GM12878 (cell line): Measurements from ENCODE around the gene BCKDHB.

Experiments
- BCL11A ChIP-seq: IDR thresholded peaks from 2 replicates; pipeline ENCODE4 v1.6.1; 2011; ENCODE audit warnings: low read depth, low read length
- CTCF ChIP-seq, 3 experiments: IDR thresholded peaks in 2 of 3; conservative IDR thresholded peaks in 1 of 3; 2 replicates each; pipeline ENCODE4 v1.5.1; 2011; ENCODE audit warnings: low read depth in 3 of 3, low read length in 3 of 3, mild to moderate bottlenecking in 3 of 3, control low read depth in 2 of 3, moderate library complexity in 2 of 3, inconsistent platforms in 1 of 3, mixed read lengths in 1 of 3; ENCODE audit not compliant: control insufficient read depth in 2 of 3, insufficient read depth in 1 of 3; ENCODE audit errors: extremely low read depth in 1 of 3
- ESRRA ChIP-seq: IDR thresholded peaks from 2 replicates; pipeline ENCODE4 v1.6.1; 2012; ENCODE audit warnings: mild to moderate bottlenecking, low read length, improper control_type of control experiment
- POLR2A ChIP-seq: IDR thresholded peaks from 2 replicates; pipeline ENCODE4 v1.6.1; 2011; ENCODE audit warnings: low read depth, mild to moderate bottlenecking, low read length
- RAD51 ChIP-seq: fragments of 450-650 bp; IDR thresholded peaks from 2 replicates; pipeline ENCODE4 v1.6.1; 2016; ENCODE audit warnings: moderate library complexity, mild to moderate bottlenecking, inconsistent platforms
- RFX5 ChIP-seq: IDR thresholded peaks from 2 replicates; pipeline ENCODE4 v1.6.1; 2011; ENCODE audit warnings: low read depth, low read length, improper control_type of control experiment
- ZNF274 ChIP-seq: IDR thresholded peaks from one replicate; pipeline ENCODE4 v1.8.0; 2011; ENCODE audit not compliant: insufficient read length, insufficient read depth
- TF ChIP-seq, protein P1 (sequence below): fragments of 450-650 bp; IDR thresholded peaks from 2 replicates; pipeline ENCODE4 v1.6.1; 2017; ENCODE audit warnings: mild to moderate bottlenecking

GRCh38 chr6:80328652-80329051, 222.2 kb downstream of the BCKDHB start:
- TF ChIP-seq ESRRA = no peak
- no peak for TF ChIP-seq RAD51
- TF ChIP-seq ZNF274 = no peak
- TF ChIP-seq CTCF (IDR thresholded peaks at IDR 0.05 in 2 of 3, conservative IDR thresholded peaks at IDR 0.05 in 1 of 3; ENCODE audit: control insufficient read depth in 2 of 3, extremely low read depth in 1 of 3, insufficient read depth in 1 of 3, low read depth in 3 of 3, low read length in 3 of 3) = no peak
- no peak for TF ChIP-seq BCL11A
- TF ChIP-seq POLR2A = no peak
- TF ChIP-seq, protein P1, sequence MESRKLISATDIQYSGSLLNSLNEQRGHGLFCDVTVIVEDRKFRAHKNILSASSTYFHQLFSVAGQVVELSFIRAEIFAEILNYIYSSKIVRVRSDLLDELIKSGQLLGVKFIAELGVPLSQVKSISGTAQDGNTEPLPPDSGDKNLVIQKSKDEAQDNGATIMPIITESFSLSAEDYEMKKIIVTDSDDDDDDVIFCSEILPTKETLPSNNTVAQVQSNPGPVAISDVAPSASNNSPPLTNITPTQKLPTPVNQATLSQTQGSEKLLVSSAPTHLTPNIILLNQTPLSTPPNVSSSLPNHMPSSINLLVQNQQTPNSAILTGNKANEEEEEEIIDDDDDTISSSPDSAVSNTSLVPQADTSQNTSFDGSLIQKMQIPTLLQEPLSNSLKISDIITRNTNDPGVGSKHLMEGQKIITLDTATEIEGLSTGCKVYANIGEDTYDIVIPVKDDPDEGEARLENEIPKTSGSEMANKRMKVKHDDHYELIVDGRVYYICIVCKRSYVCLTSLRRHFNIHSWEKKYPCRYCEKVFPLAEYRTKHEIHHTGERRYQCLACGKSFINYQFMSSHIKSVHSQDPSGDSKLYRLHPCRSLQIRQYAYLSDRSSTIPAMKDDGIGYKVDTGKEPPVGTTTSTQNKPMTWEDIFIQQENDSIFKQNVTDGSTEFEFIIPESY = no peak
- no peak for TF ChIP-seq RFX5
